ENCODE results near the gene GOLGA6B.
"Not testable (repeated sequence)": the region's sequence is repeated elsewhere in the genome, so short reads cannot be mapped to it uniquely, and the experiment has no call there.

GRCh38 chr15:72615533-72616233 lies 38.8 kb upstream of the GOLGA6B start:
- not testable (repeated sequence) for TF ChIP-seq POLR2AphosphoS5 (IDR thresholded peaks at IDR 0.05; ENCODE audit: low read depth, low read length); CTCF (IDR thresholded peaks at IDR 0.05); TAF1 (IDR thresholded peaks at IDR 0.05; ENCODE audit: borderline replicate concordance, low read depth, low read length); SMC3 (IDR thresholded peaks at IDR 0.05; ENCODE audit: low read depth, low read length); ELF1 (IDR thresholded peaks at IDR 0.05); USF2 (IDR thresholded peaks at IDR 0.05; ENCODE audit: borderline replicate concordance, low read depth, low read length); RFX5 (IDR thresholded peaks at IDR 0.05; ENCODE audit: low read length); SIN3A (IDR thresholded peaks at IDR 0.05; ENCODE audit: borderline replicate concordance, low read depth, low read length); JUND (IDR thresholded peaks at IDR 0.05); TCF12 (IDR thresholded peaks at IDR 0.05); MAX (IDR thresholded peaks at IDR 0.05; ENCODE audit: low read depth); RCOR1 (IDR thresholded peaks at IDR 0.05; ENCODE audit: low read length); EP300 (IDR thresholded peaks at IDR 0.05; ENCODE audit: borderline replicate concordance in 1 of 2, low read depth in 1 of 2, low read length in 1 of 2)

Data from SK-N-SH (cell line).